ENCODE data around the gene TGFBR3.

GRCh38 chr1:91766883-91767282, 119.1 kb downstream of the TGFBR3 start:
- no peak for TF ChIP-seq CTCF (IDR thresholded peaks at IDR 0.05)
- TF ChIP-seq POLR2AphosphoS5 (IDR thresholded peaks at IDR 0.05), result no peak

Measured in stomach (tissue), 4 donors.